Osteocyte (in vitro differentiated cells): ENCODE measurements around the gene PRR14. TPM values are rescaled to one million over a fixed set of nuclear protein-coding genes. Genes with fewer than 3 reads are reported as not detected.

Source experiments
- DNase-seq: peaks from one replicate; pipeline ENCODE4 v3.0.0; 2021; ENCODE audit warnings: mixed read lengths; ENCODE audit not compliant: unreplicated experiment; ENCODE audit errors: extremely low spot score
- H3K27ac Mint-ChIP-seq: one replicate; pipeline ENCODE4 v1.8.0; 2021; ENCODE audit warnings: mild to moderate bottlenecking, mixed read lengths; ENCODE audit not compliant: unreplicated experiment
- H3K27me3 Mint-ChIP-seq: one replicate; pipeline ENCODE4 v1.8.0; 2021; ENCODE audit warnings: mixed read lengths; ENCODE audit not compliant: unreplicated experiment
- H3K36me3 Mint-ChIP-seq: one replicate; pipeline ENCODE4 v1.8.0; 2021; ENCODE audit warnings: mixed read lengths; ENCODE audit not compliant: unreplicated experiment
- H3K4me1 Mint-ChIP-seq: one replicate; pipeline ENCODE4 v1.8.0; 2021; ENCODE audit warnings: mixed read lengths; ENCODE audit not compliant: unreplicated experiment
- H3K4me3 Mint-ChIP-seq: one replicate; pipeline ENCODE4 v1.8.0; 2021; ENCODE audit warnings: mild to moderate bottlenecking, moderate library complexity, mixed read lengths; ENCODE audit not compliant: unreplicated experiment
- H3K9me3 Mint-ChIP-seq: one replicate; pipeline ENCODE4 v1.8.0; 2021; ENCODE audit warnings: mixed read lengths; ENCODE audit not compliant: unreplicated experiment
- total RNA-seq: library from RNA; stranded (reverse); gene quantifications from 2 replicates; pipeline ENCODE4 v1.2.1, GENCODE V29; 2021
- TF ChIP-seq, protein P1 (sequence below): fragments of 200-600 bp; sonication (generic); IDR thresholded peaks from 2 replicates; pipeline ENCODE4 v1.5.0; 2021; ENCODE audit warnings: antibody characterized with exemption, mild to moderate bottlenecking, moderate library complexity

The PRR14 gene
- total RNA-seq, 1 donor from 2014 or later, result 52.0 TPM

DNA sequence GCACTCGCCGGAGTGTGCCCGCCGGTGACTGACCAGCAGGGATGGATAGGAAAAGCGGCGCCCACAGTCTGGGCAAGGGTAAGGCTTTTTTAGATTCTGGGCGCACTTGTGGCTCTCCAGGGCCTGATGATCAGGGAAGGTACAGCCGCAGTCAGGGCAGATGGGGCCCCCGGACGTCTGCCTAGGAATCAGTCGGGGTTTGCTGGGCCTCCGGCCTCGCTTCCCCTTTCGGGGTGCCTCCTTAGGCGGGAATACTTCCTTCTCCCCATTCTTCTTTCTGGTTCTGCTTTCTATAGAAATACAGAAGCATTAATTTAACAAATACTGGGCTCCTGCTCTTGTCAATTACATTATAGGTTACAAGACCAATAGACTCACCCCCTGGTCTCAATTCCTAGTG, 45.6 kb upstream of the PRR14 start:
- Mint-ChIP-seq H3K4me3 (no peak overlapping the region), H3K4me1 (peaks cover 6% of the 10 kb centered on the region), H3K27me3 (no peaks in the 10 kb centered on the region), H3K27ac (no peak overlapping the region), H3K9me3 (no peaks in the 10 kb centered on the region), H3K36me3 (peaks cover 32% of the 10 kb centered on the region)
- DNase-seq, result no peak
- TF ChIP-seq, protein P1, sequence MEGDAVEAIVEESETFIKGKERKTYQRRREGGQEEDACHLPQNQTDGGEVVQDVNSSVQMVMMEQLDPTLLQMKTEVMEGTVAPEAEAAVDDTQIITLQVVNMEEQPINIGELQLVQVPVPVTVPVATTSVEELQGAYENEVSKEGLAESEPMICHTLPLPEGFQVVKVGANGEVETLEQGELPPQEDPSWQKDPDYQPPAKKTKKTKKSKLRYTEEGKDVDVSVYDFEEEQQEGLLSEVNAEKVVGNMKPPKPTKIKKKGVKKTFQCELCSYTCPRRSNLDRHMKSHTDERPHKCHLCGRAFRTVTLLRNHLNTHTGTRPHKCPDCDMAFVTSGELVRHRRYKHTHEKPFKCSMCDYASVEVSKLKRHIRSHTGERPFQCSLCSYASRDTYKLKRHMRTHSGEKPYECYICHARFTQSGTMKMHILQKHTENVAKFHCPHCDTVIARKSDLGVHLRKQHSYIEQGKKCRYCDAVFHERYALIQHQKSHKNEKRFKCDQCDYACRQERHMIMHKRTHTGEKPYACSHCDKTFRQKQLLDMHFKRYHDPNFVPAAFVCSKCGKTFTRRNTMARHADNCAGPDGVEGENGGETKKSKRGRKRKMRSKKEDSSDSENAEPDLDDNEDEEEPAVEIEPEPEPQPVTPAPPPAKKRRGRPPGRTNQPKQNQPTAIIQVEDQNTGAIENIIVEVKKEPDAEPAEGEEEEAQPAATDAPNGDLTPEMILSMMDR, result no peak

DNA sequence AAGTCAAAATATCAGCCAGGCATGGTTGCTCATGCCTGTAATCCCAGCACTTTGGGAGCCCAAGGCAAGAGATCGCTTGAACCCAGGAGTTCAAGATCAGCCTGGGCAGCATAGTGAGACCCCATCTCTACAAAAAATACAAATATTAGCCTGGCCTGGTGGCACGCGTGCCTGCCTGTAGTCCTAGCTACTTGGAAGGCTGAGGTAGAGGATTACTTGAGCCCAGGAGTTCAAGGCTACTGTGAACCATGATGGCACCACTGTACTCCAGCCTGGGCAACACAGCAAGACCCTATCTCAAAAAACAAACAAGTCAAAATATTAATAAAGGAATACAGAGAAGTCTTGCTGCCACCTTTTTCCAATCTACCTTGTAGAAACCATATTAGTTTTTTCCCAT, 44.8 kb upstream of the PRR14 start:
- peaks cover 32% of the 10 kb centered on the region for H3K36me3 Mint-ChIP-seq
- TF ChIP-seq, protein P1, result no peak
- no peak for DNase-seq
- peaks cover 9% of the 10 kb centered on the region for H3K4me1 Mint-ChIP-seq
- no peaks in the 10 kb centered on the region for H3K27me3 Mint-ChIP-seq
- no peaks in the 10 kb centered on the region for H3K9me3 Mint-ChIP-seq
- H3K4me3 Mint-ChIP-seq, result no peak overlapping the region
- no peak overlapping the region for H3K27ac Mint-ChIP-seq

DNA sequence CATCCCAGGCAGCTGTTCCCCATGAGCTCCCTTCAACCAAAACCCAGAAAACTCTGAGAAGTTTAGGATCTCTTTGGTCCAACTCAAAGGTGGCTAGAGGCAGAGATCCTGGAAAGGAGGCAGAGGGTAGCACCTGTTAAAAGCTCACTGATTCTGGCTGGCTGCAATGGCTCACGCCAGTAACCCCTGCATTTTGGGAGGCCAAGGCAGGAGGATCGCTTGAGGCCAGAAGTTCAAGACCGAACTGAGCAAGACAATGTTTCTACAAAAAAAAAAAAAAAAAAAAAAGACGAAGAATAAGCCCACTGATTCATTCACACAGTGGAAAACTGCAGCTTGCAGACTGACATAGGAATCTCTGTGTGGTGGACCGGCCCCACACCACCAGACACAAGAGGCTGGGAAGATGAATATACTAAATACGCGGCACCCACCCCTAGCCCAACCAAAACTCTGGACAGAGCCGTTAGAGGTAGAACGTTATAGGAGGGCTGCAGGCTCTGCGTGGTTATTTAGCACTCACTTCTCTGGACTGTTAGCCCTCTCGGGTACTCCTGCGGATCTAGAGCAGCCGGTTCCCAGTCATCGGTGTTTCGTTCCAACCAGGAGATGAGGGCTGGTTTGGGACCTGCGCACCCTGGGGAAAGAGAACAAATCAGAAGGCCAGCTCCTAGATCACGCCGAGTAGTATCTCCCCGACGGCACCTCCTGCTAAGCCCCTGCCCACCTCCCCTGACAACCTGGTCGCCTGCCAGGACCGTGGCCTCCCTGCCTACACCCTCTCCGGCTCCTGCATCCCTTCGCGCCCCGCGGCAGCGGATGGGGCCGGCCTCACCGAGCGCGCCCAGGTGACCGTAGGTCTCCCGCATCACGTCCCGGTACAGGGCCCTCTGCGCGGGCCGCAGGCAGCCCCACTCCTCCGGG, 41.5 kb upstream of the PRR14 start:
- DNase-seq, result peak; percentile 87
- peak overlapping the region; percentile 88 for H3K4me3 Mint-ChIP-seq
- TF ChIP-seq, protein P1, result no peak
- H3K4me1 Mint-ChIP-seq, result peaks cover 9% of the 10 kb centered on the region
- H3K27me3 Mint-ChIP-seq, result no peaks in the 10 kb centered on the region
- H3K27ac Mint-ChIP-seq, result peak overlapping the region; percentile 94
- H3K36me3 Mint-ChIP-seq, result peaks cover 22% of the 10 kb centered on the region
- H3K9me3 Mint-ChIP-seq, result no peaks in the 10 kb centered on the region

DNA sequence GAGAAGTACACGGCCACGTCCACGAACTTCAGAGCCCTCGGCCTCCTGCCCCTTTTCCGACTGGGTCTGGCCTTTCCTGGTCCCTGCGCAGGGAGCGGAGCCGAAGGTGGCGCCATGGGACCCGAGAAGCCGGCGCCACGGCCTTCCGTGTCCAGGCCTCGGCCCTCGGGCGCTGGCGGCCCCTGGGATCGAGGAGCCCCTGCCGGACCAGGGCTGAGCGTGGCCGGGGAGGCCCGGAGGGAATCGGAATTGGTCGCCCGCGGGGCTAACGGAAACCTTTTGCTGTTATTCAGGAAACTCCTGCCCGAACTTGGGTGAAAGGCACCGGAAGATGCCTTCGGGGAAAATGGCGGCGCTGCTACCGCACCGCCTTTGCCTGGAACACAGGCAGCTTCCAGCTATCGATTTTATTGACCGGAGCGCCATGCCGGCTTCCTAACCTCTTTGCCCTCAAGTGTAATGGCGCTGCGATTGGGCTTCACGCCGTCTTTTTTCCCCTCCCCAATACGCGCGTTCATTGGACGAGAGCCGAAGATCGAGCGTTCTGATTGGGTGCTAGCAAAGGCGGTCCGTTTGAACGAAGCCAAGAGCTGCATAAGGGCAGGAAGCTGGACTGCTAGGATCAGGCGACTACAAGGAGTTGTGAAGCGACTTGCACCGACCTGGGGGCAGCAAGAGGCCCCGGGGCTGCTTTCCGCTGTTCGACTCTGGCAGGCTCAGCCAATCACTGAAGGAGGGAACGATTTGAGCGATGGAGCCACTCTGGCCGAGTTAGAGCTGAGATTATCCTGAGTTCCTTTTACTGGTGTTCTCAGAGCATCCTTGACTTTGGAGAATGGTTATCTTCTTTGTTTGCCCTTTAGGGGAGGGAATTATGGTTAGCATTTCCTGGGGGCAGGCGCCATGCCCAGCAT, 40.6 kb upstream of the PRR14 start, which contains the start of gene ZNF689:
TSS of gene ZNF689 (minus strand) at position 464 of the 914 bp plus-strand sequence. CDS start at position 116, 348 bp downstream.
- H3K27ac Mint-ChIP-seq, result peak within 1 kb of the TSS; percentile 94
- peaks cover 9% of the 10 kb centered on the region for H3K4me1 Mint-ChIP-seq
- H3K9me3 Mint-ChIP-seq, result no peaks in the 10 kb centered on the region
- no peaks in the 10 kb centered on the region for H3K27me3 Mint-ChIP-seq
- H3K36me3 Mint-ChIP-seq, result peaks cover 15% of the 10 kb centered on the region
- peak within 1 kb of the TSS; percentile 88 for H3K4me3 Mint-ChIP-seq
- TF ChIP-seq, protein P1, result no peak
- DNase-seq, result peak; percentile 98
